Neutrophil (primary cell): ENCODE measurements around the gene LDB3.
"Not testable (repeated sequence)": the region's sequence is repeated elsewhere in the genome, so short reads cannot be mapped to it uniquely, and the experiment has no call there.

Experiments used
- H3K27ac ChIP-seq: fragments of 200-600 bp; sonication (generic); 2 replicates; pipeline ENCODE4 v1.5.1; 2016; ENCODE audit warnings: mild to moderate bottlenecking, moderate library complexity
- H3K27me3 ChIP-seq: fragments of 200-600 bp; sonication (generic); 2 replicates; pipeline ENCODE4 v1.6.0; 2016; ENCODE audit warnings: mild to moderate bottlenecking
- H3K36me3 ChIP-seq: fragments of 200-600 bp; sonication (generic); 2 replicates; pipeline ENCODE4 v1.5.1; 2017
- H3K4me1 ChIP-seq, 2 experiments: fragments of 200-600 bp in 1 of 2; sonication (generic) in 1 of 2; 1 replicate in 1 of 2; 2 replicates in 1 of 2; pipeline versions ENCODE4 v1.5.1 to v1.6.1; 2013 to 2016; ENCODE audit warnings: low read depth in 1 of 2, low read length in 1 of 2, mild to moderate bottlenecking in 1 of 2, moderate library complexity in 1 of 2; ENCODE audit not compliant: control insufficient read depth in 1 of 2, insufficient read depth in 1 of 2
- H3K4me3 ChIP-seq, 2 experiments: fragments of 200-600 bp in 1 of 2; sonication (generic) in 1 of 2; 1 replicate in 1 of 2; 2 replicates in 1 of 2; pipeline ENCODE4 v1.5.1; 2013 to 2016; ENCODE audit warnings: low read depth in 1 of 2, low read length in 1 of 2, mild to moderate bottlenecking in 1 of 2, moderate library complexity in 1 of 2
- H3K9me3 ChIP-seq: fragments of 200-600 bp; sonication (generic); 2 replicates; pipeline ENCODE4 v1.5.1; 2016
- CTCF ChIP-seq: fragments of 200-600 bp; sonication (generic); IDR thresholded peaks from 2 replicates; pipeline ENCODE4 v1.5.1; 2016; ENCODE audit warnings: antibody characterized with exemption

LDB3 gene

GRCh38 chr10:86730227-86730626 is 61.9 kb downstream of the LDB3 start:
- Histone ChIP-seq H3K27ac (no peak overlapping the region), H3K4me1 (no peaks in the 10 kb centered on the region), H3K36me3 (no peaks in the 10 kb centered on the region), H3K4me3 (no peak overlapping the region), H3K27me3 (peaks cover 28% of the 10 kb centered on the region), H3K9me3 (no peaks in the 10 kb centered on the region)
- no peak for TF ChIP-seq CTCF

- TF ChIP-seq CTCF, result no peak
- no peaks in the 10 kb centered on the region for H3K36me3 ChIP-seq
- H3K4me1 ChIP-seq, result no peaks in the 10 kb centered on the region
- H3K27me3 ChIP-seq, result peaks cover 11% of the 10 kb centered on the region
- H3K27ac ChIP-seq, result no peak overlapping the region
- no peak overlapping the region for H3K4me3 ChIP-seq
- no peaks in the 10 kb centered on the region for H3K9me3 ChIP-seq
These were observed 64.5 kb downstream of the LDB3 start for GRCh38 chr10:86732771-86733170.

- Histone ChIP-seq H3K4me1 (no peaks in the 10 kb centered on the region), H3K27ac (no peak overlapping the region), H3K9me3 (no peaks in the 10 kb centered on the region), H3K27me3 (peaks cover 11% of the 10 kb centered on the region), H3K36me3 (no peaks in the 10 kb centered on the region), H3K4me3 (no peak overlapping the region)
- no peak for TF ChIP-seq CTCF
These were observed 65.0 kb downstream of the LDB3 start for GRCh38 chr10:86733260-86733671.

- Histone ChIP-seq H3K27me3 (peaks cover 11% of the 10 kb centered on the region), H3K27ac (no peak overlapping the region), H3K9me3 (no peaks in the 10 kb centered on the region), H3K4me3 (no peak overlapping the region), H3K4me1 (no peaks in the 10 kb centered on the region), H3K36me3 (no peaks in the 10 kb centered on the region)
- no peak for TF ChIP-seq CTCF
These were observed 66.1 kb downstream of the LDB3 start for GRCh38 chr10:86734207-86734988.

GRCh38 chr10:86735278-86735677 is 67.0 kb downstream of the LDB3 start:
- H3K27me3 ChIP-seq, result peaks cover 11% of the 10 kb centered on the region
- not testable (repeated sequence) for H3K4me3 ChIP-seq, H3K36me3 ChIP-seq, H3K27ac ChIP-seq, H3K9me3 ChIP-seq, H3K4me1 ChIP-seq

GRCh38 chr10:86742230-86742629 is 73.9 kb downstream of the LDB3 start:
- H3K27me3 ChIP-seq, result peaks cover 31% of the 10 kb centered on the region
- H3K27ac ChIP-seq, result no peak overlapping the region
- H3K4me3 ChIP-seq, result no peak overlapping the region
- TF ChIP-seq CTCF, result no peak
- no peaks in the 10 kb centered on the region for H3K36me3 ChIP-seq
- H3K9me3 ChIP-seq, result no peaks in the 10 kb centered on the region
- H3K4me1 ChIP-seq, result no peaks in the 10 kb centered on the region
